ENCODE data around the gene DCTN2. TPM values are rescaled to one million over a fixed set of nuclear protein-coding genes. Genes with fewer than 3 reads are reported as not detected.

The DCTN2 gene
- total RNA-seq, 2 experiments from 2014 or later = 68.4 to 97.2 TPM

GRCh38 chr12:57586832-57587429 is 39.9 kb upstream of the DCTN2 start:
- no peaks in the 10 kb centered on the region for H4K20me1 ChIP-seq (ENCODE audit: insufficient read depth, low read length)
- no TSS peak for BruUV-seq (replicated peaks)
- H3K4me1 ChIP-seq (ENCODE audit: insufficient read depth, low read length, poor library complexity, severe bottlenecking) = peaks cover 11% of the 10 kb centered on the region
- no peaks in the 10 kb centered on the region for H3K36me3 ChIP-seq (ENCODE audit: insufficient read depth, low read length)
- H2AFZ ChIP-seq (ENCODE audit: low read length) = no peak overlapping the region
- POLR2A ChIA-PET = no interaction called here
- H3K4me2 ChIP-seq (ENCODE audit: low read length) = no peak overlapping the region
- no peaks in the 10 kb centered on the region for H3K9me3 ChIP-seq (ENCODE audit: low read length)
- CTCF ChIA-PET (ENCODE audit: unreplicated experiment) = no interaction called here
- DNase-seq (ENCODE audit: low spot score) = no peak
- no peaks in the 10 kb centered on the region for H3K9me2 ChIP-seq (ENCODE audit: insufficient read depth, low read length)
- H3K79me2 ChIP-seq (ENCODE audit: insufficient read depth, low read depth, low read length) = peaks cover 6% of the 10 kb centered on the region; the same call in 1 of the 2 replicates
- H3K27ac ChIP-seq (ENCODE audit: low read depth, low read length, poor library complexity, severe bottlenecking) = no peak overlapping the region
- TF ChIP-seq EZH2phosphoT487 (IDR thresholded peaks at IDR 0.05; ENCODE audit: borderline replicate concordance, low read depth, low read length) (no peak), CTCF (conservative IDR thresholded peaks at IDR 0.05; ENCODE audit: low read length) (no peak)
- intact Hi-C loops (cut with micrococcal nuclease; ENCODE audit: unreplicated experiment) = no loop called here
- H3K4me3 ChIP-seq (ENCODE audit: low read depth, low read length, poor library complexity, severe bottlenecking) = no peak overlapping the region

GRCh38 chr12:57586128-57586527 is 39.1 kb upstream of the DCTN2 start:
- ChIA-PET CTCF (ENCODE audit: unreplicated experiment) (no interaction called here), POLR2A (no interaction called here)
- Histone ChIP-seq H3K9me3 (ENCODE audit: low read length) (no peaks in the 10 kb centered on the region), H3K27ac (ENCODE audit: low read depth, low read length, poor library complexity, severe bottlenecking) (no peak overlapping the region), H3K79me2 (ENCODE audit: insufficient read depth, low read depth, low read length) (no peaks in the 10 kb centered on the region), H3K4me3 (ENCODE audit: low read depth, low read length, poor library complexity, severe bottlenecking) (no peak overlapping the region), H3K9me2 (ENCODE audit: insufficient read depth, low read length) (no peaks in the 10 kb centered on the region), H2AFZ (ENCODE audit: low read length) (no peak overlapping the region), H3K36me3 (ENCODE audit: insufficient read depth, low read length) (no peaks in the 10 kb centered on the region), H3K4me2 (ENCODE audit: low read length) (no peak overlapping the region), H4K20me1 (ENCODE audit: insufficient read depth, low read length) (no peaks in the 10 kb centered on the region), H3K4me1 (ENCODE audit: insufficient read depth, low read length, poor library complexity, severe bottlenecking) (peaks cover 6% of the 10 kb centered on the region)
- no TSS peak for BruUV-seq (replicated peaks)
- DNase-seq (ENCODE audit: low spot score) = no peak
- intact Hi-C loops (cut with micrococcal nuclease; ENCODE audit: unreplicated experiment) = no loop called here
- TF ChIP-seq EZH2phosphoT487 (IDR thresholded peaks at IDR 0.05; ENCODE audit: borderline replicate concordance, low read depth, low read length) (no peak), CTCF (conservative IDR thresholded peaks at IDR 0.05; ENCODE audit: low read length) (no peak)

- intact Hi-C loops (cut with micrococcal nuclease; ENCODE audit: unreplicated experiment) = no loop called here
- POLR2A ChIA-PET = interaction anchor here (0.7 to 1.2 kb wide), 3 partner anchors 8 to 167 kb away, joined by 3 read pairs; partner anchors contain the start of gene CDK4
These were observed 38.2 kb upstream of the DCTN2 start for GRCh38 chr12:57585156-57585555.

More at GRCh38 chr12:57585156-57585555, 38.2 kb upstream of the DCTN2 start:
- CTCF ChIA-PET (ENCODE audit: unreplicated experiment) = interaction anchor here (2.3 kb wide), 1 partner anchor 30 kb away, joined by 6 read pairs; no protein-coding TSS in a partner anchor
- BruUV-seq (replicated peaks) = no TSS peak
- Histone ChIP-seq H3K9me3 (ENCODE audit: low read length) (no peaks in the 10 kb centered on the region), H4K20me1 (ENCODE audit: insufficient read depth, low read length) (no peaks in the 10 kb centered on the region), H3K36me3 (ENCODE audit: insufficient read depth, low read length) (no peaks in the 10 kb centered on the region), H2AFZ (ENCODE audit: low read length) (no peak overlapping the region), H3K4me3 (ENCODE audit: low read depth, low read length, poor library complexity, severe bottlenecking) (no peak overlapping the region), H3K27ac (ENCODE audit: low read depth, low read length, poor library complexity, severe bottlenecking) (no peak overlapping the region), H3K4me2 (ENCODE audit: low read length) (no peak overlapping the region), H3K4me1 (ENCODE audit: insufficient read depth, low read length, poor library complexity, severe bottlenecking) (no peaks in the 10 kb centered on the region), H3K9me2 (ENCODE audit: insufficient read depth, low read length) (no peaks in the 10 kb centered on the region), H3K79me2 (ENCODE audit: insufficient read depth, low read depth, low read length) (no peaks in the 10 kb centered on the region)
- no peak for DNase-seq (ENCODE audit: low spot score)
- TF ChIP-seq CTCF (conservative IDR thresholded peaks at IDR 0.05; ENCODE audit: low read length) (no peak), EZH2phosphoT487 (IDR thresholded peaks at IDR 0.05; ENCODE audit: borderline replicate concordance, low read depth, low read length) (no peak)
